Measurements from ENCODE around the gene TUBB8. TPM values are rescaled to one million over a fixed set of nuclear protein-coding genes. Genes with fewer than 3 reads are reported as not detected.

Gene TUBB8
- total and polyA plus RNA-seq, 9 of the 15 experiments (the other 6 are each of a cell fraction or from before 2014, with no cell fraction given), result 0.07 TPM; not detected in 8

GRCh38 chr10:85044-85443 is 35.9 kb upstream of the TUBB8 start:
- Histone ChIP-seq H3K4me2 (ENCODE audit: insufficient read depth, low read length) (no peak overlapping the region), H3K4me3 (no peak overlapping the region), H3K9me3 (replicated peaks; ENCODE audit: control insufficient read depth, insufficient read depth, low read depth, low read length) (no peaks in the 10 kb centered on the region), H3K36me3 (ENCODE audit: control insufficient read depth, insufficient read depth, low read length) (no peaks in the 10 kb centered on the region), H3K9ac (ENCODE audit: insufficient read depth in 1 of 2, low read depth in 2 of 2, low read length in 2 of 2) (no peak overlapping the region), H3K27me3 (ENCODE audit: control insufficient read depth in 2 of 2, insufficient read depth in 2 of 2, low read length in 2 of 2) (peaks cover 0 to 10% of the 10 kb centered on the region in 2 experiments; a peak in 2 of 5 replicates), H3K27ac (ENCODE audit: extremely low read depth, low read depth, low read length) (no peak overlapping the region), H3K9me1 (ENCODE audit: control insufficient read depth, insufficient read depth, low read length) (no peaks in the 10 kb centered on the region), H3K79me2 (ENCODE audit: control insufficient read depth, insufficient read depth, low read length) (no peaks in the 10 kb centered on the region), H3K4me1 (replicated peaks in 1 of 2; ENCODE audit: control insufficient read depth in 2 of 2, insufficient read depth in 2 of 2, low read length in 2 of 2) (peaks cover 6 to 10% of the 10 kb centered on the region in 2 experiments; a peak in 3 of 5 replicates), H4K20me1 (replicated peaks; ENCODE audit: control insufficient read depth, insufficient read depth, low read length) (no peaks in the 10 kb centered on the region; the same call in 1 of the 2 replicates), H2AFZ (ENCODE audit: low read depth, low read length) (no peak overlapping the region)
- WGBS (ENCODE audit: insufficient coverage, low coverage, missing lambda C conversion rate), result 7% methylated on average over 6 of the region's 8 CpGs
- TF ChIP-seq MYBL2 (IDR thresholded peaks at IDR 0.05; ENCODE audit: low read depth) (no peak), MYBL2 (CRISPR knock-in tag; IDR thresholded peaks at IDR 0.05; ENCODE audit: borderline replicate concordance) (no peak), MXD1 (CRISPR knock-in tag; IDR thresholded peaks at IDR 0.05; ENCODE audit: borderline replicate concordance, poor library complexity, severe bottlenecking) (no peak)
- POLR2A ChIA-PET, result no interaction called here
- FAIRE-seq (no peak), ATAC-seq (no peak), DNase-seq (ENCODE audit: extremely low read depth in 1 of 4, low spot score in 3 of 4) (no peak)
- BruUV-seq (replicated peaks), result no TSS peak
- in situ Hi-C loops (cut with MboI) (no loop called here), intact Hi-C loops (cut with micrococcal nuclease) (no loop called here)
- CTCF ChIA-PET (ENCODE audit: low intra/inter-chr PET ratio), result no interaction called here

- Histone ChIP-seq H3K9ac (ENCODE audit: insufficient read depth in 1 of 2, low read depth in 2 of 2, low read length in 2 of 2) (no peak overlapping the region), H3K27ac (ENCODE audit: extremely low read depth, low read depth, low read length) (no peak overlapping the region; the same call in 2 of the 3 replicates), H3K9me3 (replicated peaks; ENCODE audit: control insufficient read depth, insufficient read depth, low read depth, low read length) (no peaks in the 10 kb centered on the region), H2AFZ (ENCODE audit: low read depth, low read length) (no peak overlapping the region), H4K20me1 (replicated peaks; ENCODE audit: control insufficient read depth, insufficient read depth, low read length) (no peaks in the 10 kb centered on the region; the same call in 1 of the 2 replicates), H3K36me3 (ENCODE audit: control insufficient read depth, insufficient read depth, low read length) (no peaks in the 10 kb centered on the region), H3K79me2 (ENCODE audit: control insufficient read depth, insufficient read depth, low read length) (no peaks in the 10 kb centered on the region), H3K27me3 (ENCODE audit: control insufficient read depth in 2 of 2, insufficient read depth in 2 of 2, low read length in 2 of 2) (peaks cover 0 to 14% of the 10 kb centered on the region in 2 experiments; a peak in 2 of 5 replicates), H3K4me3 (no peak overlapping the region), H3K9me1 (ENCODE audit: control insufficient read depth, insufficient read depth, low read length) (no peaks in the 10 kb centered on the region), H3K4me1 (replicated peaks in 1 of 2; ENCODE audit: control insufficient read depth in 2 of 2, insufficient read depth in 2 of 2, low read length in 2 of 2) (peaks cover 6 to 10% of the 10 kb centered on the region in 2 experiments; a peak in 3 of 5 replicates), H3K4me2 (ENCODE audit: insufficient read depth, low read length) (no peak overlapping the region)
- ChIA-PET POLR2A (no interaction called here), CTCF (ENCODE audit: low intra/inter-chr PET ratio) (no interaction called here)
- intact Hi-C loops (cut with micrococcal nuclease), result no loop called here
- in situ Hi-C loops (cut with MboI), result no loop called here
- DNase-seq (ENCODE audit: extremely low read depth in 1 of 4, low spot score in 3 of 4) (no peak), ATAC-seq (no peak), FAIRE-seq (no peak)
- 1% methylated on average over 8 of the region's 9 CpGs for WGBS (ENCODE audit: insufficient coverage, low coverage, missing lambda C conversion rate)
- no TSS peak for BruUV-seq (replicated peaks)
- TF ChIP-seq ZNF609 (CRISPR knock-in tag; IDR thresholded peaks at IDR 0.05; ENCODE audit: borderline replicate concordance) (no peak), CC2D1A (IDR thresholded peaks at IDR 0.05) (no peak), ETV1 (tag; conservative IDR thresholded peaks at IDR 0.05; ENCODE audit: low read depth) (no peak), RBM22 (IDR thresholded peaks at IDR 0.05; ENCODE audit: low read depth, low read length, poor library complexity, severe bottlenecking) (no peak)
These were observed 34.9 kb upstream of the TUBB8 start for GRCh38 chr10:83930-84530.
